T-helper 1 cell treated with Interleukin-12 subunit alpha and Interleukin-12 subunit beta and Interleukin-4 antibody, amounts not matched to agents 30 ng/mL and 1 ng/mL, for 36 hours (primary cell): Measurements from ENCODE around the gene WNT1. TPM values are rescaled to one million over a fixed set of nuclear protein-coding genes. Genes with fewer than 3 reads are reported as not detected.

ENCODE experiments used
- intact Hi-C: fragments of 100-400 bp; cut with micrococcal nuclease; formaldehyde crosslinking; loops from one replicate; pipeline ENCODE4 v1.15.1; 2024
- total RNA-seq: library from RNA; stranded (reverse); gene quantifications from 2 replicates; pipeline ENCODE4 v1.2.3, GENCODE V29; 2022

The WNT1 gene
- 0.22 TPM in 1 of 2 replicates, not detected in the other for total RNA-seq

- intact Hi-C loops, result loop anchor here (1.0 to 5.0 kb wide), 4 partner anchors 21 to 976 kb away; partner anchors contain the start of genes ARF3 and COL2A1
Observed at GRCh38 chr12:48978291-48978740, at the start of gene WNT1. WNT1 (plus strand) TSS chr12:48978322; CDS start chr12:48978651, 329 bp downstream.

- intact Hi-C loops, result no loop called here
Observed at GRCh38 chr12:48929551-48929950, 48.6 kb upstream of the WNT1 start.

GRCh38 chr12:48930475-48930874 is 47.6 kb upstream of the WNT1 start:
- intact Hi-C loops, result no loop called here

GRCh38 chr12:48932878-48933277 is 45.2 kb upstream of the WNT1 start:
- intact Hi-C loops, result no loop called here

GRCh38 chr12:48933664-48934311 is 44.3 kb upstream of the WNT1 start:
- intact Hi-C loops, result loop anchor here (2.0 kb wide), 2 partner anchors 15 to 55 kb away; no protein-coding TSS in a partner anchor

GRCh38 chr12:48934312-48934706 is 43.8 kb upstream of the WNT1 start:
- intact Hi-C loops, result loop anchor here (2.0 kb wide), 2 partner anchors 16 to 54 kb away; no protein-coding TSS in a partner anchor

- intact Hi-C loops, result loop anchor here (1.0 kb wide), 6 partner anchors 12 to 83 kb away; partner anchors contain the start of genes ARF3 and RND1
Observed at GRCh38 chr12:48936379-48936979, 41.6 kb upstream of the WNT1 start.

GRCh38 chr12:48937170-48937569 is 41.0 kb upstream of the WNT1 start:
- intact Hi-C loops, result no loop called here

GRCh38 chr12:48938805-48939204 is 39.3 kb upstream of the WNT1 start:
- intact Hi-C loops, result no loop called here

GRCh38 chr12:48940181-48940580 is 37.9 kb upstream of the WNT1 start:
- intact Hi-C loops, result no loop called here

- intact Hi-C loops, result no loop called here
Observed at GRCh38 chr12:48943221-48943620, 34.9 kb upstream of the WNT1 start.

- intact Hi-C loops, result no loop called here
Observed at GRCh38 chr12:48946205-48946604, 31.9 kb upstream of the WNT1 start.

GRCh38 chr12:48946943-48947342 is 31.2 kb upstream of the WNT1 start:
- intact Hi-C loops, result no loop called here

GRCh38 chr12:48947727-48948126 is 30.4 kb upstream of the WNT1 start:
- intact Hi-C loops, result no loop called here

- intact Hi-C loops, result loop anchor here (10.0 kb wide), 1 partner anchor 238 kb away; the partner anchor contains the start of gene CCNT1
Observed at GRCh38 chr12:48952691-48953090, 25.4 kb upstream of the WNT1 start.

- intact Hi-C loops, result loop anchor here (10.0 kb wide), 1 partner anchor 239 kb away; the partner anchor contains the start of gene CCNT1
Observed at GRCh38 chr12:48954061-48954460, 24.1 kb upstream of the WNT1 start.

- intact Hi-C loops, result loop anchor here (10.0 kb wide), 1 partner anchor 240 kb away; the partner anchor contains the start of gene CCNT1
Observed at GRCh38 chr12:48954841-48955501, 23.2 kb upstream of the WNT1 start.

GRCh38 chr12:48956279-48957140 is 21.6 kb upstream of the WNT1 start:
- intact Hi-C loops, result loop anchor here (1.0 to 10.0 kb wide), 11 partner anchors 14 to 242 kb away; partner anchors contain the start of genes CCNT1, DDX23, FKBP11 and PRKAG1

- intact Hi-C loops, result loop anchor here (1.0 to 10.0 kb wide), 11 partner anchors 13 to 243 kb away; partner anchors contain the start of genes CCNT1, DDX23, FKBP11 and PRKAG1
Observed at GRCh38 chr12:48957141-48958048, 20.7 kb upstream of the WNT1 start, which contains the start of gene ARF3. ARF3 (minus strand) TSS chr12:48957487; CDS start chr12:48941095, 16,392 bp downstream.
